Uterine smooth muscle cell (primary cell): ENCODE data around the gene LRP1B. TPM values are rescaled to one million over a fixed set of nuclear protein-coding genes. Genes with fewer than 3 reads are reported as not detected.

Experiments used
- total RNA-seq: library from RNA; depleted of rRNA; stranded (reverse); fragments of >200 nt; gene quantifications from 2 replicates; pipeline ENCODE4 v1.2.3, GENCODE V29; 2014

The LRP1B gene
- 0.11 and 0.50 TPM in 2 replicates for total RNA-seq

GRCh38 chr2:142131010-142131669, at the start of gene LRP1B:
Gene LRP1B (minus strand): TSS chr2:142131016. CDS start chr2:142130729, 287 bp downstream.

